HuH-7 (cell line): ENCODE measurements around the gene POLR3B.

ENCODE experiments used
- DNase-seq: peaks from one replicate; pipeline ENCODE4 v3.0.0; 2011; ENCODE audit warnings: low spot score

The POLR3B gene

DNA sequence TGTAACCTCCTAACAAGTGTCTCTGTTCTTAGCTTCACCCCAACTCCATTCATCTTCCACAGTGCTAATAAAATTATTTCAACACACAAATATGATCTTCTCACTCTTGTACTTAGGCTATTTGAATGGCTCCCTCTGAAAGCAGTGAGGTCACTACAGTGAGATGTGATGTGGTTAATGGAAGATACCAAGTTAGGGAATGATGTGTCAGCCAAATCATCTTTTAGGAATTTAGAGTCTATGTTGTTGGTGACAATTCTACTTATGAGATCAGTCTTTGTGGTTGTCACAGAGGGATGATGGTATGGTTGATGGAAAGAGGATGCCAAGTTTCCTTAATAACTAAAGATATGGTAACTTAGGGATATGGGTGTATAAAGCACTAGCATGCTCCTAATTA lies 57.6 kb downstream of the POLR3B start:
- DNase-seq = no peak

DNA sequence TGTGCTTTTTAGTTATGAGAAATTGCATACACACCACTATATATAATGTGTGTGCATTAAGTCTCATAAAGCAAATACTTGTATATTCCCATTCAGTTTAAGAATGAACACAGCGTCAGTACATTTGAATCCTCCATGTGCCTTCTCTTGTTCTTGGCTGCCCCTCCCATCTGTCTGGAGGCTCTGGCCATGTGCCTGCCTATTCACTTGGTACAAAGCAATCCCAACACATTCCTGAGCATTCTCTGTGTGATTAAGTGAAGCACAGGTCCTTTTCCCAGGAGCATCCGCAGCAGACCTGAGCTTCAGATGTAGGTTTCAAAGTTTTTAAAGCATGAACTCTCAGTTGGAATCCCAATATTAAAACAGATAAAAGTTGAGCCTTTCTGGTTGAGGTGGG lies 58.7 kb downstream of the POLR3B start:
- DNase-seq = no peak

DNA sequence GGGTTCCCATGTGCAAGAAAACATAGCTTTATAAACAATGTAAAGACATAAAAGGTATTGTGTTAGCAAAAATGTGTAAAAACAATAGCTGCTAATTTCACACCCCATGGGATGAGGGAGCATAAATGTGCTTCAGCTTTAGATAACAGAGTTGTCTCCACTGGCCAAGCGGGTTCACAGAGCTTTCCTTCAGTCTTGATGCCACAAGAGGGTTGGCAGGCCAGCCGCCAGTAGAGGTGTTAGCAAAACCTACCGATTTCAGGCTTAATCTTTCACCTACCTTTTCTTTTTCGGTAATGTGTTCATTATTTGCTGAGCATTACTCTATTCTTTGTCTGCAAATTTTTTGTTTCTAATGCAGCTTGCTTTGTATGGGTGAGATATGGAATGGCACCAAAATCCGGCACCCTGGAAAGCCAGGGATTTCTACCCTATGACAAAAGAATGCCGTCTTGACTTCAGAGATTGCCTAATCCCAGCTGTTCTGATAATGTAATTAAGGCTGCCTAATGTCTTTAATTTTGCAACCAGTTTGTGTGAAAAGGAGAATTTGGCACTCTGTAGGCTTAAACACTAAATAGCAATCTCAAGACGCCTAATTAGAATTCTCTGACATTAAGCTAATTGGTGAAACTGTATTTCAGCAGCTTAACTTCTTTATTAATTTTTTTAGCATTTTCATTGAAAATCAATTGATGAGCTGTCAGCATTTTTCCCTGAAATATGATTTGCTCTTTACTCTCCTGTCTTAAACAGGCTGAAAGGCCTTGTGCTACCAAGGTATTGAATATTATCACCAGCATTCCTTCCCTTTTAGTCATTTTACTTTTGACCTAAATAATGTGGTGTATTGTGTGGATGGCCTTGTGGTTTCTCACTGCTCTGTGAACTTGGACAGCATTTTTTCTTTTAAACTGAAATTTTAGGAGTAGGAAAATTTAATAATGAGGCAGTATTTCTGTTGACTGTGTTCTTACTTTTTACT lies 60.7 kb downstream of the POLR3B start:
- no peak for DNase-seq

DNA sequence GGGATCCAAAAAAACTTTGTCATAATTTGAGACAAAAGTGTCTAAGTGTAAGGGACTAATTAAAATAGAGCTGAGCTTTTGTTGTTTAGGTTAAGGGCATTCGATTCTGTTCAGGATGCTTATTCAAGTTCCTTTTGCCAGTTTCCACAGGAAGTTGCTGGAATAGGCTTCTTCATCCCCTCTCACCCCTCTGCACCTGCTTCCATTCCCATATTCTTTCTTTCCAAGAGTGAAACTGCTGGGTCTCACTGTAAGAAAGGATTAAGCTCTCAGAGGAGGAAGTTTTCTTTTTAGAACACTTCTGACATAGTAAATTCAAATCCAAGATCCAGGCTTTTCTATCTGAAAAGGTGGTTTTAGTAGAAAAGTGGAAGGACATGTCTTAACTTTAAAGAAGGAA lies 61.4 kb downstream of the POLR3B start:
- no peak for DNase-seq

DNA sequence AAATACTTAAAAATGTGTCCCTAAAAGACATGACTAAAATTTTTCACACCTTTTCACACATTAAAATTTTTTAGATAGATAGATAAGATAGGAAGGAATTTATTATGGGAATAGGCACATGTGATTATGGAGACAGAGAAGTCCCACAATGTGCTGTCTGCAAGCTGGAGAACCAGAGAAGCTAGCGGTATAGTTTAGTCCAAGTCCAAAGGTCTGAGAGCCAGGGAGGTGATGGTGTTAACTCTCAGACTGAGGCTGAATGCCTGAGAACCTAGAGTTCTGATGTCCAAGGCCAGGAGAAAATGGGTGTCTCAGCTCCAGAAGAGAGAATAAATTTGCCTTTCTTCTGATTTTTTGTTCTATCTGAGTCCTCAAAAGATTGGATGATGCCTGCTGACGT lies 65.7 kb downstream of the POLR3B start:
- peak; percentile 12 for DNase-seq

- DNase-seq = no peak
Measured at GRCh38 chr12:106425061-106425702, 67.6 kb downstream of the POLR3B start.

GRCh38 chr12:106427917-106428316 lies 70.4 kb downstream of the POLR3B start:
- no peak for DNase-seq

- no peak for DNase-seq
Measured at GRCh38 chr12:106428384-106428783, 70.8 kb downstream of the POLR3B start.

DNA sequence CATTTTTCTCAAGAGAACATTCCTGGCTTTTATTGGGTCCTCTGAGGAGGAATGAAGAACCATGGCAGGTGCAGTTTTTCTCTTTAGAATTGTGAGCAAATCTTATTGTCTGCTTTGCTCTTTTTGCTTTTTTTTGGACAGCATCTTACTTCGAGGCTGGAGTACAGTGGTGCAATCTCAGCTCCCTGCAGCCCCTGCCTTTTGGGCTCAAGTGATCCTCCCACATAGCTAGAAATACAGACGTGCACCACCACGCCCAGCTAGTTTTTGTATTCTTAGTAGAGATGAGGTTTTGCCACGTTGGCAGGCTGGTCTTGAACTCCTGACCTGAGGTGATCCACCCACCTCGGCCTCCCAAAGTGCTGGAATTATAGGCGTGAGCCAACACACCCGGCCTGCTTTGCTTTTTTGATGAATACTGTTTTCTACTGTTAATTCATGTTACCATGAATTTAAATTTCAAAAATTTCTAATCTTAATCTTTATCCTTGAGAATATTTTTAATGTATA lies 71.5 kb downstream of the POLR3B start:
- no peak for DNase-seq

GRCh38 chr12:106429636-106430035 lies 72.1 kb downstream of the POLR3B start:
- no peak for DNase-seq

DNA sequence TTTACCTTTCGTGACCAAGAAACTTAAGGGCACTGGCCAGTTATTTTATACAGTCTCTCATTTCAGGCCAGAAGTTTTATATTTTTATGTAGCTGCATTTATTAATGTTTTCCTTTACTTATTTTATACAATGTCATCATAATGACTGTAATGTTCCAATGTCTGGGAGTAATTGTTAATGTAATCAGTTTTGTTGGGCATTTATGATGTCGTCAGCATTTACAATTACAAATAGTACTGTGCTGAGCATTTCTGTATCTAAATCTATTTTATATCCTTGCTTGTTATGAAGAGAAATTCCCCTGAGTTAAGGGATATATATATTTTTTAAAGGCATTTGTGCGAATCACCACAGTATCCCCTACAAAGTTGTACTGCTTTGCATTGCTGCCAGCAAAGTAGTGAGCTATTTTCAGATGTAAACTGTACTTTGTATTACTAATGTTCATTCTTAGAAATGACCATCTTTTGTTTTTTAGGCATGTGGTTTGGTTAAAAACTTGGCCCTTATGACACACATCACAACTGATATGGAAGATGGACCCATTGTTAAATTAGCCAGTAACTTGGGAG lies 74.4 kb downstream of the POLR3B start:
- DNase-seq = no peak

- DNase-seq = no peak
Measured at GRCh38 chr12:106433055-106433454, 75.5 kb downstream of the POLR3B start.

GRCh38 chr12:106434526-106434925 lies 77.0 kb downstream of the POLR3B start:
- DNase-seq = no peak

- DNase-seq = no peak
Measured at GRCh38 chr12:106436164-106436563, 78.6 kb downstream of the POLR3B start.

GRCh38 chr12:106442575-106442974 lies 85.0 kb downstream of the POLR3B start:
- no peak for DNase-seq

DNA sequence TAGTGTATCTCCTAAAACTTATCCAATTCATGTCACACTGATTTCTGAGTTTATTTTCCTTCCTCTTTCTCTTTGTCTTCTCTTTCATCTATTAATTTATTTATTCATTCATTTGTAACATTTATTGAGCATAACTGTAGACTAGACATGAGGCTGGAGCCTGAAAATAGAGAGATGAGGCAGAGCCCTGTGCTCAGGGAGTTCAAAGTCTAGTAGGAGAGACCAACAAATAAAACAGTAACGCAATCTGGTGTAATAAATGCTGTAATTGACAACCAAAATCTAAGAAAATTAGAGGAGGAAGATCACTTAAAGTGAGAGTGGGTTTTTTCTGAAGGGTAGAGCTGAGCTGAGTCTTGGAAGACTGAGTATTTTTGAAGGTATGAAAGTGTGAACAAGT lies 87.5 kb downstream of the POLR3B start:
- no peak for DNase-seq

DNA sequence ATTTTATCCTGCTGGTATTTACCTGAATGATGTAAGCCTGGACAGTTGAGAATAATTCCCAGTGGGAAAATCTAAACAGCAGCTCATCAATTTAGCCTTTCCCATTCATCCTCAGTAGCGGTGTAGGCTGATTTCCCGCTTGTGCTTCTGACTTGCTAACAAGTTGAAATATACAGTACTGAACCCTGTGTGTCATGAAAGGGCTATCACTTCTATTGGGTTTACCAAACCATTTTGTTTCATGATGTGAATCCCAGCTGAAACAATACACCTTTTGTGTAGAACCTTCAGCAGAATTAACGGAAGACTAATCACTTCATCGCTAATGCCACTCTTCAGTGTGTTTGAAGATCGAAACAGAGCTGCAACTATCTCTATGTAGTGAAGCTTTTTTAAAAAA lies 88.4 kb downstream of the POLR3B start:
- DNase-seq = no peak

DNA sequence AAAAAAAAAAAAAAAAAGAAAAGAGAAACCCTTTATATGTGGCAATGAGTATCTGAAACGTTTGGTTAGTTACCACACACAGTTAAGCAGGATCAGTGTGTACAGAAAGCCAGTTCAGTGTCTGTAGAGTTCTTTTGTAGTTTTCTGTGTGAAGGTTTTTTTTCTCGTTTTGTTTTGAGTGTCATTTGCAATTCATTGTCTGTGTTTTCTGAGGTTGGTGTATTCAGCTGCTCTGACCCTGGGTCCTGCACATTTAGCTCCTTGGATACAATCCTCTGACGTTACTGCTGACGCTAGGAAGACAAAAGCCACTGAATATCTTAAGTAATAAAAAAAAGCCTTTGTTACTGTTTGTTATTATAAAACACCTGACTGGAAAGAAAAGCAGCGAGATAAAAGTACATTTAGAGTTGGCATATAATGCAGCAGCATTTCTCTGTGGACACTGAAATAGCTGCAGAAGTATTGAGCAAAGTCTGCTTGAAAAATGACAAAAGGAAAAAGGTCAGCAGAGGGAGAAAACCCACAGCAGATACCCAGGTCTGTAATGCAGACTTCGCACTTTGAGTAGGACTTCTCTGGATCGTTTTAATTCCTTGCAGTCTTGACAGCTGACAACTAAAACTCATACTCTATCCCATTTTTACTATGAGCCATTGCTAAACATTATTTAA lies 89.0 kb downstream of the POLR3B start:
- no peak for DNase-seq

GRCh38 chr12:106452309-106452708 lies 94.8 kb downstream of the POLR3B start:
- no peak for DNase-seq

GRCh38 chr12:106455111-106455510 lies 97.6 kb downstream of the POLR3B start:
- no peak for DNase-seq

GRCh38 chr12:106459124-106459523 lies 101.6 kb downstream of the POLR3B start:
- no peak for DNase-seq

DNA sequence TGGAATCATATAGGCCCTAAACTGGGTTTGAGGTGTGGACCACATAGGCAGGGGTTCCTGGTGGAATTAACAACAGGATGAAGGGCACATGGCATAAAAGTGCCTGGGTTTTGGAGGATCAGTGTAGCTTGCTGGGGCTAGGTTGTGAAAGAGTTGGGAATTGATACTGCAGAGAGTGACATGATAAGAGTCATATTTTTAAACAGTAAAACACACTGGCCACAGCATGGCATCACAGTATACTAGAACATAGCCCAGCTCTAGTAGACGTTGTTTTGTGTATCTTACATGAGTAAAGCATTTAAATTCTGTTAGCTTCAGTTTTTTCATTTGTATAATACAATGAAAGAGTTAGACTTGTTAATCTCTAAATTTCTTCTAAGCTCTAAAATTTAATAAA lies 102.0 kb downstream of the POLR3B start:
- no peak for DNase-seq
